Mammary epithelial cell (primary cell): ENCODE measurements around the gene ZFYVE19.

Experiments used
- EZH2 ChIP-seq: IDR thresholded peaks from 2 replicates; pipeline ENCODE4 v1.6.1; 2012; ENCODE audit warnings: low read length, inconsistent platforms, borderline replicate concordance
- TF ChIP-seq, protein P1 (sequence below), 2 donors: IDR thresholded peaks in 1 of 2; conservative IDR thresholded peaks in 1 of 2; 2 replicates each; pipeline ENCODE4 v1.5.1; 2011 to 2012; ENCODE audit warnings: inconsistent platforms in 2 of 2, low read length in 2 of 2, mild to moderate bottlenecking in 2 of 2, control low read depth in 1 of 2, low read depth in 1 of 2; ENCODE audit not compliant: insufficient read depth in 1 of 2; ENCODE audit errors: extremely low read depth in 1 of 2

DNA sequence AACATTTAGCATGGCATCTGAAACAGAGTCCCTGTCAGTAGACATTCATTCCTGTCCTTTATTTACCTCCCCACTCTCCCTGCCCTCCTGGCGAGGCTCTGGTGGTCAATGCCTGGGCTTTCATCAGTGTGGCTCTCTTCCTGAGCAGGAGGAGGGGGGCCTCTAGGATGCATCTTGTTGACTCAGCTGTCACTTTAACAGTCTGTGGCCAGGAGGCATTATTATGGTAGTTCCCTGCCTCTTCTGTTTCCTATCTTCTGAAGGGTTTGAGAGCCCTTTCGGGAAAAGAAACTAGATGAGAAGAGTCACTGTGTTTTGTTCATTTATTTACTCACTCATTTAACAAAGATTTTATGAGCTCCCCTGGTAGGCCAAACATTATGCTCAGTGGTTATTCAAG, 24.0 kb downstream of the ZFYVE19 start:
- TF ChIP-seq, protein P1, sequence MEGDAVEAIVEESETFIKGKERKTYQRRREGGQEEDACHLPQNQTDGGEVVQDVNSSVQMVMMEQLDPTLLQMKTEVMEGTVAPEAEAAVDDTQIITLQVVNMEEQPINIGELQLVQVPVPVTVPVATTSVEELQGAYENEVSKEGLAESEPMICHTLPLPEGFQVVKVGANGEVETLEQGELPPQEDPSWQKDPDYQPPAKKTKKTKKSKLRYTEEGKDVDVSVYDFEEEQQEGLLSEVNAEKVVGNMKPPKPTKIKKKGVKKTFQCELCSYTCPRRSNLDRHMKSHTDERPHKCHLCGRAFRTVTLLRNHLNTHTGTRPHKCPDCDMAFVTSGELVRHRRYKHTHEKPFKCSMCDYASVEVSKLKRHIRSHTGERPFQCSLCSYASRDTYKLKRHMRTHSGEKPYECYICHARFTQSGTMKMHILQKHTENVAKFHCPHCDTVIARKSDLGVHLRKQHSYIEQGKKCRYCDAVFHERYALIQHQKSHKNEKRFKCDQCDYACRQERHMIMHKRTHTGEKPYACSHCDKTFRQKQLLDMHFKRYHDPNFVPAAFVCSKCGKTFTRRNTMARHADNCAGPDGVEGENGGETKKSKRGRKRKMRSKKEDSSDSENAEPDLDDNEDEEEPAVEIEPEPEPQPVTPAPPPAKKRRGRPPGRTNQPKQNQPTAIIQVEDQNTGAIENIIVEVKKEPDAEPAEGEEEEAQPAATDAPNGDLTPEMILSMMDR (conservative IDR thresholded peaks at IDR 0.05 in 1 of 2, IDR thresholded peaks at IDR 0.05 in 1 of 2; ENCODE audit: extremely low read depth in 1 of 2, insufficient read depth in 1 of 2, low read depth in 1 of 2, low read length in 2 of 2), result no peak
- TF ChIP-seq EZH2, result no peak
